ENCODE data around the gene GRIN2C. TPM values are rescaled to one million over a fixed set of nuclear protein-coding genes. Genes with fewer than 3 reads are reported as not detected.
A peak's percentile ranks its signal among the peaks of the same experiment; 100 is the strongest.

GRIN2C gene
- total RNA-seq, 2 experiments from 2014 or later: not detected

GRCh38 chr17:74842146-74842598, 17.5 kb downstream of the GRIN2C start:
- no peak overlapping the region for H3K4me3 Mint-ChIP-seq
- POLR2A ChIA-PET: interaction anchor here (1.1 kb wide), 1 partner anchor 10 kb away, joined by 3 read pairs; no protein-coding TSS in a partner anchor
- no peak for TF ChIP-seq CTCF (IDR thresholded peaks at IDR 0.05)
- DNase-seq (no peak), ATAC-seq (no peak)
- CTCF ChIA-PET: interaction anchor here (1.0 to 8.7 kb wide), 8 partner anchors 9 to 120 kb away, joined by 3 to 101 read pairs (median 6); partner anchors contain the start of genes FDXR and GRIN2C
- intact Hi-C loops (cut with micrococcal nuclease): no loop called here
- H3K27me3 Mint-ChIP-seq: peaks cover 14% of the 10 kb centered on the region
- H3K4me1 Mint-ChIP-seq (ENCODE audit: low read depth): peaks cover 20% of the 10 kb centered on the region
- H3K36me3 Mint-ChIP-seq (ENCODE audit: low read depth): peaks cover 2% of the 10 kb centered on the region
- no peaks in the 10 kb centered on the region for H3K9me3 Mint-ChIP-seq
- H3K27ac Mint-ChIP-seq: no peak overlapping the region

- peaks cover 14% of the 10 kb centered on the region for H3K27me3 Mint-ChIP-seq
- peaks cover 7% of the 10 kb centered on the region for H3K36me3 Mint-ChIP-seq (ENCODE audit: low read depth)
- POLR2A ChIA-PET: interaction anchor here (0.6 to 2.0 kb wide), 2 partner anchors 21 to 1931 kb away, joined by 3 to 5 read pairs; no protein-coding TSS in a partner anchor
- H3K4me3 Mint-ChIP-seq: no peak overlapping the region
- H3K4me1 Mint-ChIP-seq (ENCODE audit: low read depth): peaks cover 20% of the 10 kb centered on the region
- ATAC-seq: no peak
- DNase-seq: no peak
- H3K27ac Mint-ChIP-seq: no peak overlapping the region
- no peaks in the 10 kb centered on the region for H3K9me3 Mint-ChIP-seq
- no peak for TF ChIP-seq CTCF (IDR thresholded peaks at IDR 0.05)
- intact Hi-C loops (cut with micrococcal nuclease): no loop called here
- CTCF ChIA-PET: interaction anchor here (1.4 to 8.7 kb wide), 3 partner anchors 10 to 50 kb away, joined by 3 to 101 read pairs (median 29); partner anchors contain the start of gene GRIN2C
These were observed 18.6 kb downstream of the GRIN2C start for GRCh38 chr17:74840989-74841666.

- Mint-ChIP-seq H3K27me3 (peaks cover 14% of the 10 kb centered on the region), H3K4me1 (ENCODE audit: low read depth) (peaks cover 20% of the 10 kb centered on the region), H3K36me3 (ENCODE audit: low read depth) (peaks cover 13% of the 10 kb centered on the region), H3K9me3 (no peaks in the 10 kb centered on the region), H3K27ac (no peak overlapping the region), H3K4me3 (no peak overlapping the region)
- ChIA-PET POLR2A (interaction anchor here (0.6 to 2.0 kb wide), 4 partner anchors 22 to 253 kb away, joined by 3 to 5 read pairs (median 4); partner anchors contain the start of gene FDXR), CTCF (interaction anchor here (0.6 to 8.7 kb wide), 5 partner anchors 11 to 404 kb away, joined by 3 to 101 read pairs (median 3); partner anchors contain the start of gene GRIN2C)
- ATAC-seq (peak; percentile 60), DNase-seq (peak; percentile 52)
- TF ChIP-seq CTCF (IDR thresholded peaks at IDR 0.05): no peak
- intact Hi-C loops (cut with micrococcal nuclease): no loop called here
These were observed 19.5 kb downstream of the GRIN2C start for GRCh38 chr17:74839990-74840852.

- H3K9me3 Mint-ChIP-seq: no peaks in the 10 kb centered on the region
- no peak for TF ChIP-seq CTCF (IDR thresholded peaks at IDR 0.05)
- H3K4me3 Mint-ChIP-seq: no peak overlapping the region
- CTCF ChIA-PET: interaction anchor here (1.3 to 8.7 kb wide), 3 partner anchors 11 to 47 kb away, joined by 3 to 101 read pairs (median 29); partner anchors contain the start of gene GRIN2C
- H3K27me3 Mint-ChIP-seq: peaks cover 9% of the 10 kb centered on the region
- peaks cover 13% of the 10 kb centered on the region for H3K36me3 Mint-ChIP-seq (ENCODE audit: low read depth)
- intact Hi-C loops (cut with micrococcal nuclease): no loop called here
- H3K4me1 Mint-ChIP-seq (ENCODE audit: low read depth): peaks cover 20% of the 10 kb centered on the region
- POLR2A ChIA-PET: interaction anchor here (0.9 kb wide), 1 partner anchor 8 kb away, joined by 3 read pairs; no protein-coding TSS in a partner anchor
- DNase-seq (no peak), ATAC-seq (no peak)
- no peak overlapping the region for H3K27ac Mint-ChIP-seq
These were observed 21.4 kb downstream of the GRIN2C start for GRCh38 chr17:74838274-74838673.

Measured in activated CD8-positive, alpha-beta T cell treated with anti-CD3 and anti-CD28 coated beads for 36 hours (primary cell).